K562 treated with DMSO at 1 percent for 48 hours (cell line): ENCODE results near the gene PSPN. TPM values are rescaled to one million over a fixed set of nuclear protein-coding genes. Genes with fewer than 3 reads are reported as not detected.

ENCODE experiments used
- total RNA-seq: library from RNA; unstranded; fragments of 300-600 nt; gene quantifications from 2 replicates; pipeline ENCODE4 v1.2.3, GENCODE V29; 2022; ENCODE audit warnings: low replicate concordance; ENCODE audit errors: extremely low read depth

The PSPN gene, protein sequence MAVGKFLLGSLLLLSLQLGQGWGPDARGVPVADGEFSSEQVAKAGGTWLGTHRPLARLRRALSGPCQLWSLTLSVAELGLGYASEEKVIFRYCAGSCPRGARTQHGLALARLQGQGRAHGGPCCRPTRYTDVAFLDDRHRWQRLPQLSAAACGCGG
- not detected in 2 replicates for total RNA-seq

DNA sequence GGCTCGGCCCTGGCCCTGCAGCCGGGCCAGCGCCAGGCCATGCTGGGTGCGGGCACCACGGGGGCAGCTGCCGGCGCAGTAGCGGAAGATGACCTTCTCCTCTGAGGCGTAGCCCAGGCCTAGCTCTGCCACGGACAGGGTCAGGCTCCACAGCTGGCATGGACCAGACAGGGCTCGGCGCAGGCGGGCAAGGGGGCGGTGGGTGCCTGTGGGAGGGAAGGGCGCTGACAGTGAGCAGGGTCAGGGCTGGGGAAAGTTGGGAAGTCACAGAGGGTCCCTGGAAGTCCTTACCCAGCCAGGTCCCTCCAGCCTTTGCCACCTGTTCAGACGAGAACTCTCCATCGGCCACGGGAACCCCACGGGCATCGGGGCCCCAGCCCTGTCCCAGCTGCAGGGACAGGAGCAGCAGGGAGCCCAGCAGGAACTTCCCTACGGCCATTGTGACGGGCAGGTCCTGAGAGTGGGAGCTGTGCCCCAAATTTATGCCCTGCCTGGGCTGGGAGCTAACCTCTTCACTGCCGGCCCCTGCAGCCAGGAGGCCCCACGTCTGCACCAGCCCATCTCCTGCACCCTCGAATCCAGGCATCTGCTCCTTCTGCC lies at the start of gene PSPN:
PSPN (minus strand) TSS at position 523 of the 600 bp plus-strand sequence; CDS start at position 439, 84 bp downstream.

DNA sequence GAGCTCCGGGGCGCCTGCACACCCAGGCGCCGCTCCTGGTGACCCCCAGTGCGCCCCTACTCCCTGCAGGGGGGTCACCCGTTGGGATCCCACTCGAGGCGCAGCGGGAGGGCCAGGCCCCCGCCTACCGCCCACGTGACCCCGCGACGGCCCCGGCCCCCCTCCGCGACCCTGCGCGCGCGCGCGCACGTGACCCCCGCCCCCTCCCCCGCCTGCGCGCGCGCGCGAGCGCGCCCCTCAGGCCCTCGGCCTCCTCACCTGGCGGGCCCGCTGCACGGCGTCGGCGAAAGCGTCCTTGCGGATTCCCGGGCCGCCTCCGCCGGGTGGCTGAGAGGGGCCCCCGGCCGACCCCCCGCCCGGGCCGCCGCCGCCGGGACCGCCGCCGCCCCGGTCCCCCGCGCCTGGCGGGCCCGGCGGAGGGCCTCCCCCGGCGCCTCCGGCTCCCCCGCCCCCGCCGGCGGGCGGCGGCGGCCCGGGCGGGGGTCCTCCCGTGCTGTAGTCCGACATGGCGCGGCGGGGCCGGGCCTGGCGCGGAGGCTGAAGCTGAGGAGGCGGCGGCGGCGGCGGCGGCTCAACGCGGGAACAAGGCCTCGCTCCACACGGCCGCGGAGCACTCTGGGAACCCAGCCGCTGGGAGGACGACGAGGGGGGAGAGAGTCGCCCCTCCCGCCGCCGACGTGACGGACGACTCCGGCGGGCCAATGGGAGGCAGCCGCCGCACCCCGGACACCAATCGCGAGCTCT lies 48.6 kb upstream of the PSPN start, which contains the start of gene KHSRP:
KHSRP (minus strand) TSS at position 617 of the 744 bp plus-strand sequence; CDS start at position 507, 110 bp downstream.

DNA sequence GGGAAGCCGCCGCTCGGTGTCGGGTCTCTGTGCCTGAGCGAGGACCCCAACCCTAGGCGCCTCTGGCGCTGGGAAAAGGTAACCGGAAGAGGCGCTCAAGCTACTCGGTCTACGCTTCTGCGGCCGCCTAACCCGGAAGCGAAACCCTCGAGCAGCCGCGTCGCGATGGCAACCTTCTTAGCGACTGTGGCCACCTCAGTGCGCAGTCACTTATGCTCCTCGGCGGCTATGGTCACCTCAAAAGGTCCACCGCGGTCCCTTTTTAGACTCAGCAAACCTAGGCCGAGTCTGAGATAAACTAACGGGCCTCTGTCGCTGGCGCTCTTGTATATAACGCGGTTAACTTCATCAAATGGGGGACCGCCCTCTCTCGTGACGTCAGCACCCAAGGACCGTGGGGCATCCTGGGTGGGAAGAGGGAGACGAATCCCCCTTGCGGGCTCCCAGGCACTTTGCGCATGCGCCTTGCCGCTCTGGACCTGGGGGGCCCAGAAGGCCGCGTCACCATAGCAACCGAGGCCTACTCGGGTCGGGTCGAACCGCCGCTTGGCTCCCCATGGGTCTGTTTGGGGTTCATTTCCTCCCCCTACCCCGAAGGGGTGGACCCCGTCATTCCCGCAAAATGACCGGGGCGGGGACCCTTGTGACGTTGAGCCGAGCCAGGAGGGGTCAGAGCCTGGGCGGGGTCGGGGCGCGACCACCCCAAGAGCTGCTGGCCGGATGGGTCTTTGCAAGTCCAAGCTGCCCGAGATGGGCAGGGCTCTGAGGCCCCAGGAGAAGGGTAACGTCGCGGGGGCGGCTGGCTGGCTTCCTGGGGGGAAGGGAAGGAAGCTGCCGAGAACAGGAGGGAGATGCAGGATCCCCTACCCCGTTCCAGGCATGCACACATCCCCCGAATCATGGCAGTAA lies 17.6 kb upstream of the PSPN start, which contains the start of gene GTF2F1:
GTF2F1 (minus strand) TSS at position 91 of the 909 bp plus-strand sequence. CDS start 169 bp downstream, outside the sequence.

DNA sequence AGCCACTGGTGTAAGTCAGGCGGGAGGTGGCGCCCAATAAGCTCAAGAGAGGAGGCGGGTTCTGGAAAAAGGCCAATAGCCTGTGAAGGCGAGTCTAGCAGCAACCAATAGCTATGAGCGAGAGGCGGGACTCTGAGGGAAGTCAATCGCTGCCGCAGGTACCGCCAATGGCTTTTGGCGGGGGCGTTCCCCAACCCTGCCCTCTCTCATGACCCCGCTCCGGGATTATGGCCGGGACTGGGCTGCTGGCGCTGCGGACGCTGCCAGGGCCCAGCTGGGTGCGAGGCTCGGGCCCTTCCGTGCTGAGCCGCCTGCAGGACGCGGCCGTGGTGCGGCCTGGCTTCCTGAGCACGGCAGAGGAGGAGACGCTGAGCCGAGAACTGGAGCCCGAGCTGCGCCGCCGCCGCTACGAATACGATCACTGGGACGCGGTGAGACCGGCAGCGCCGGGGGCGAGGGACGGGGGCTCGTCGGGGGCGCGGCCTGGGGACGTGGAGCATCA lies 3.1 kb downstream of the PSPN start, which contains the start of gene ALKBH7:
ALKBH7 (plus strand) TSS at position 201 of the 502 bp plus-strand sequence; CDS start at position 228, 27 bp downstream.

DNA sequence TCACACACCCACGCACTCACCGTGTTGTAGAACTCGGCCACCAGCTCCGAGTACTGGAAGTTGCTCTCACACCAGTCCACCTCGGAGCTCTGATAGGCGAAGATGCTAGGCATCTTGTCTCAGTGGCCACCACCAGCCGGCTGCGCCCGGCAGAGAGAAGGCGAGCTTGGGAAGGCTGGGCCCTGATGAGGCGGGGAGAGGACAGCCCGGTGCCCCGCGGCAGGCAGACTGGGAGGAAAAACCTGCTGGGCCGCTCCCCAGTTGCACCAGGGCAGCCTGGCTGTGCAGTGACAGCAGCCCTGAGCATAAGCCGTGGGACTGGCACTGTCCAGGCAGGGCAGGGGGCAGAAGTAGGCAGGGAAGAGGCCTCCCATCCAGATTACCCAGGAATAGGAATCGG lies 42.3 kb downstream of the PSPN start, which contains the start of gene ACER1:
ACER1 (minus strand) TSS at position 174 of the 400 bp plus-strand sequence; CDS start at position 113, 61 bp downstream.

Other genes starting within 250 kb of the PSPN start
- gene ACSBG2, start 240.3 kb downstream of the PSPN start, total RNA-seq: not detected in 2 replicates
- gene MLLT1, start 96.0 kb downstream of the PSPN start, total RNA-seq: not detected in 2 replicates
- gene ACER1, start 42.3 kb downstream of the PSPN start, total RNA-seq: not detected in 2 replicates
- gene CLPP, start 14.4 kb downstream of the PSPN start, total RNA-seq: not detected in 2 replicates
- gene ALKBH7, start 3.1 kb downstream of the PSPN start, total RNA-seq: not detected in 2 replicates
- not detected in 2 replicates for gene GTF2F1, start 17.2 kb upstream of the PSPN start, total RNA-seq
- not detected in 2 replicates for gene KHSRP, start 48.9 kb upstream of the PSPN start, total RNA-seq
- gene SLC25A41, start 57.8 kb upstream of the PSPN start, total RNA-seq: not detected in 2 replicates
- not detected in 2 replicates for gene SLC25A23, start 83.9 kb upstream of the PSPN start, total RNA-seq
- gene CRB3, start 88.3 kb upstream of the PSPN start, total RNA-seq: not detected in 2 replicates
- not detected in 2 replicates for gene DENND1C, start 105.9 kb upstream of the PSPN start, total RNA-seq
- not detected in 2 replicates for gene TUBB4A, start 126.4 kb upstream of the PSPN start, total RNA-seq
- gene TNFSF9, start 155.1 kb upstream of the PSPN start, total RNA-seq: not detected in 2 replicates
- gene CD70, start 215.2 kb upstream of the PSPN start, total RNA-seq: not detected in 2 replicates